Smooth muscle cell (in vitro differentiated cells): ENCODE data around the gene IGFBP1. TPM values are rescaled to one million over a fixed set of nuclear protein-coding genes. Genes with fewer than 3 reads are reported as not detected.

ENCODE experiments used
- DNase-seq: peaks from one replicate; lab custom pipeline; 2025; ENCODE audit not compliant: unreplicated experiment; lab: John Stamatoyannopoulos, UW
- H2AFZ ChIP-seq: fragments of 200-600 bp; sonication (generic); 2 replicates; pipeline ENCODE4 v1.6.0; 2016; ENCODE audit warnings: antibody characterized with exemption, low read depth, mild to moderate bottlenecking
- H3F3A ChIP-seq: fragments of 200-600 bp; sonication (generic); 2 replicates; pipeline ENCODE4 v1.6.0; 2017; ENCODE audit warnings: antibody characterized with exemption, low read depth
- H3K27ac ChIP-seq: fragments of 200-600 bp; sonication (generic); 2 replicates; pipeline ENCODE4 v1.5.1; 2016; ENCODE audit warnings: low read depth, mild to moderate bottlenecking
- H3K27me3 ChIP-seq: fragments of 200-600 bp; sonication (generic); 2 replicates; pipeline ENCODE4 v1.6.1; 2016; ENCODE audit warnings: low read depth, mild to moderate bottlenecking
- H3K36me3 ChIP-seq: fragments of 200-600 bp; sonication (generic); 2 replicates; pipeline ENCODE4 v1.5.1; 2016; ENCODE audit warnings: low read depth
- H3K4me1 ChIP-seq: fragments of 200-600 bp; sonication (generic); 2 replicates; pipeline ENCODE4 v1.5.1; 2016; ENCODE audit warnings: low read depth
- H3K4me2 ChIP-seq: fragments of 200-600 bp; sonication (generic); 2 replicates; pipeline ENCODE4 v1.6.0; 2016; ENCODE audit warnings: mild to moderate bottlenecking
- H3K4me3 ChIP-seq: fragments of 200-600 bp; sonication (generic); 2 replicates; pipeline ENCODE4 v1.5.1; 2016; ENCODE audit warnings: mild to moderate bottlenecking
- H3K79me2 ChIP-seq: fragments of 200-600 bp; sonication (generic); 2 replicates; pipeline ENCODE4 v1.6.0; 2016; ENCODE audit warnings: low read depth, mild to moderate bottlenecking
- H3K9ac ChIP-seq: fragments of 200-600 bp; sonication (generic); 2 replicates; pipeline ENCODE4 v1.6.0; 2016; ENCODE audit warnings: low read depth
- H3K9me3 ChIP-seq: fragments of 200-600 bp; sonication (generic); replicated peaks from 2 replicates; pipeline ENCODE4 v1.5.1; 2016; ENCODE audit warnings: low read depth
- H4K20me1 ChIP-seq: fragments of 200-600 bp; sonication (generic); 2 replicates; pipeline ENCODE4 v1.6.0; 2016; ENCODE audit warnings: low read depth
- WGBS: methylation state at CpG from one replicate; pipeline ENCODE4 v1.1.7; 2016; ENCODE audit warnings: low lambda C conversion rate; 5-methylcytosine and 5-hydroxymethylcytosine counted together
- polyA plus RNA-seq: library from polyadenylated mRNA; unstranded; fragments of >200 nt; fragmentation: Nextera tagmentation; extraction: Ambion mirVana; gene quantifications from 2 replicates; pipeline ENCODE4 v1.2.1, GENCODE V29; 2016
- total RNA-seq: library from RNA; depleted of rRNA; stranded (reverse); fragments of >200 nt; gene quantifications from 2 replicates; pipeline ENCODE4 v1.2.3, GENCODE V29; 2014
- TF ChIP-seq, protein P1 (sequence below): fragments of 200-600 bp; sonication (generic); IDR thresholded peaks from 2 replicates; pipeline ENCODE4 v1.5.1; 2017; ENCODE audit warnings: borderline replicate concordance, mild to moderate bottlenecking, antibody characterized with exemption; ENCODE audit not compliant: insufficient read depth, poor library complexity, severe bottlenecking

Gene IGFBP1
- total and polyA plus RNA-seq, 2 experiments from 2014 or later = not detected

DNA sequence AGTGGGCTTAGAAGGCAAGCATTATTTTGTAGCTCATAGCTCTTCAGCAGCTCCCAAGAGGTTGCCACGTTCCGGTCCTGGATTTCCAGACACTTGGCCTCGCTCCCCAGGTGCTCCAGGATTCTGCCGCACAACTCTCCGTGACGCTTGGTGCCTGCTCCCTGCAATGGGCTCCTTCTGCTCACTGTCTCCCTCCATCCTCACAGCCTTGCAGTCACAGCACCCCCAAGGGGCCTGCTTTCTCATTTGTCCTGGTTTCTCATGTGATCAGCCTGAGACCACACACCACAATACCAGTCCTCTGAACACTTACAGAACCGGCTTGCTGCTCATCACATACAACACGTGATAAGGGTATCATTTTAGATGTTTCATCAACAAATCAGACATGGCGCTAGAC lies 23.0 kb downstream of the IGFBP1 start:
- no peaks in the 10 kb centered on the region for H3K27me3 ChIP-seq
- DNase-seq = no peak
- no peaks in the 10 kb centered on the region for H3K9me3 ChIP-seq
- H4K20me1 ChIP-seq = peaks cover 41% of the 10 kb centered on the region
- no peak overlapping the region for H2AFZ ChIP-seq
- H3K4me1 ChIP-seq = no peaks in the 10 kb centered on the region
- H3K4me3 ChIP-seq = no peak overlapping the region
- H3F3A ChIP-seq = peaks cover 63% of the 10 kb centered on the region
- 58% methylated on average over 9 of the region's 9 CpGs for WGBS
- TF ChIP-seq, protein P1, sequence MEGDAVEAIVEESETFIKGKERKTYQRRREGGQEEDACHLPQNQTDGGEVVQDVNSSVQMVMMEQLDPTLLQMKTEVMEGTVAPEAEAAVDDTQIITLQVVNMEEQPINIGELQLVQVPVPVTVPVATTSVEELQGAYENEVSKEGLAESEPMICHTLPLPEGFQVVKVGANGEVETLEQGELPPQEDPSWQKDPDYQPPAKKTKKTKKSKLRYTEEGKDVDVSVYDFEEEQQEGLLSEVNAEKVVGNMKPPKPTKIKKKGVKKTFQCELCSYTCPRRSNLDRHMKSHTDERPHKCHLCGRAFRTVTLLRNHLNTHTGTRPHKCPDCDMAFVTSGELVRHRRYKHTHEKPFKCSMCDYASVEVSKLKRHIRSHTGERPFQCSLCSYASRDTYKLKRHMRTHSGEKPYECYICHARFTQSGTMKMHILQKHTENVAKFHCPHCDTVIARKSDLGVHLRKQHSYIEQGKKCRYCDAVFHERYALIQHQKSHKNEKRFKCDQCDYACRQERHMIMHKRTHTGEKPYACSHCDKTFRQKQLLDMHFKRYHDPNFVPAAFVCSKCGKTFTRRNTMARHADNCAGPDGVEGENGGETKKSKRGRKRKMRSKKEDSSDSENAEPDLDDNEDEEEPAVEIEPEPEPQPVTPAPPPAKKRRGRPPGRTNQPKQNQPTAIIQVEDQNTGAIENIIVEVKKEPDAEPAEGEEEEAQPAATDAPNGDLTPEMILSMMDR = no peak
- peaks cover 7% of the 10 kb centered on the region for H3K36me3 ChIP-seq
- H3K79me2 ChIP-seq = no peaks in the 10 kb centered on the region
- H3K27ac ChIP-seq = no peak overlapping the region
- H3K9ac ChIP-seq = no peak overlapping the region
- no peak overlapping the region for H3K4me2 ChIP-seq

DNA sequence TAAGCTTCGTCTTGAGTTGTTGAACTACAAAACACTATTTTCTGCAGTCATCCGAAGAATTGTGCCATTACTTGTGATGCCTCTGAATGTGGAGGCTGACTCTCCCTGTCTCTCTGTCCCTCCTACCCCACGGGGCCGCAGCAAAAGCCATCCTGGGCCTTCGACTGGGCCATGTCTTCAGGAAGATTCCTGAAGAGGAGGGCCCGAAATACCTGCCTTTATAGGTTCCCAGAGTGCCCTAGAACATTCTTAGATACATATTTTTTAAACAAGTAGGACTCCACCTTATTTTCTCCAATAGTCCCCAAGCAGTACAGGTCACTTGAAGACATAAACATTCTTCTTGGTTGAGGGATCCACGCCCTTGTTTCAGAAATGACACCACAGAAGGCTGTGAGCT lies 24.7 kb downstream of the IGFBP1 start:
- Histone ChIP-seq H3K79me2 (no peaks in the 10 kb centered on the region), H3K36me3 (peaks cover 7% of the 10 kb centered on the region), H4K20me1 (peaks cover 58% of the 10 kb centered on the region), H3K27me3 (no peaks in the 10 kb centered on the region), H2AFZ (no peak overlapping the region), H3F3A (peaks cover 77% of the 10 kb centered on the region), H3K9me3 (no peaks in the 10 kb centered on the region), H3K9ac (no peak overlapping the region), H3K4me2 (no peak overlapping the region), H3K4me3 (no peak overlapping the region), H3K4me1 (no peaks in the 10 kb centered on the region), H3K27ac (no peak overlapping the region)
- no peak for DNase-seq
- TF ChIP-seq, protein P1 = no peak
- 93% methylated on average over 7 of the region's 7 CpGs for WGBS

DNA sequence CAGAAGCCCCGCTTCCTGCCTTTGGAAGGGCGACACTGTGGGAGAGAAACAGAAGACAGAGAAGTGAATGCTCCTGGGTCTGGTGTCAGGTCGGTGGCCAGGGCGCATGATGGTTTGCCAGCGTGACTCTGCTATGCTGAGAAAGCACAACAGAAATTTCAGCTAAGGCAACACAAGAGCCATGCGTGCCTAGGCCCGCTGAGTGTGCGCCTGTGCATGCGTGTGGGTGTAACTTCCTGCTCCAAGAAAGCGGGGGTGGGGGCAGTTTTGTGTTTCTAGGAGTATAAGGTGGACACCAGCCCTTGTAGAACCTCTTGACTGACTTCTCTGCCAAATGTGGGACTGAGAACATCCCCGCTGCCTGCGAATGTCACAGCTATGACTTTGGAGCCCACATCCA lies 26.6 kb downstream of the IGFBP1 start:
- DNase-seq = no peak
- peaks cover 77% of the 10 kb centered on the region for H4K20me1 ChIP-seq
- H3K27ac ChIP-seq = peak overlapping the region; percentile 3
- WGBS = 90% methylated on average over 12 of the region's 12 CpGs
- no peak overlapping the region for H2AFZ ChIP-seq
- no peak overlapping the region for H3K4me2 ChIP-seq
- no peaks in the 10 kb centered on the region for H3K4me1 ChIP-seq
- peaks cover 91% of the 10 kb centered on the region for H3F3A ChIP-seq
- H3K9ac ChIP-seq = no peak overlapping the region
- H3K9me3 ChIP-seq = no peaks in the 10 kb centered on the region
- H3K79me2 ChIP-seq = peaks cover 16% of the 10 kb centered on the region
- no peak overlapping the region for H3K4me3 ChIP-seq
- TF ChIP-seq, protein P1 = no peak
- no peaks in the 10 kb centered on the region for H3K27me3 ChIP-seq
- H3K36me3 ChIP-seq = peaks cover 7% of the 10 kb centered on the region

DNA sequence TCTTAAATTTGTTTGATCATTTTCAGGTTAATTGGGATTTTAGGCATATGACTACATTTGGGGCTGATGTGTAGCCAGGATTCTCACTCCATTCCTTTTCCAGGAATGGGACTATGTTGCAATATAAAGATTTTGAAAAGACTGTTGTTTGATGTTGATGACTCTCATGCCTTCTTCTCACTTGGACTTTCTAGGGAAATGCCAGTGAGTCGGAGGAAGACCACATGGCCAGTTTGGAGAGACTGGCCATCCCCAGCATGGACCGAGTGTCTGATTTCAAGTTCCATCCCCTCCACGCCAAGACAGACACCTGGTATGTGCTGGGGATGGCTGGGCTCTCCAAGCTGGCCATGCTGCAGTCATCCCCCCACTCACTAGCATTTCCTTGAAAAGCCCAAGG lies 27.3 kb downstream of the IGFBP1 start:
- H3K4me3 ChIP-seq = no peak overlapping the region
- H3K4me2 ChIP-seq = no peak overlapping the region
- H3K79me2 ChIP-seq = peaks cover 23% of the 10 kb centered on the region
- H3K4me1 ChIP-seq = no peaks in the 10 kb centered on the region
- DNase-seq = no peak
- no peaks in the 10 kb centered on the region for H3K27me3 ChIP-seq
- peaks cover 90% of the 10 kb centered on the region for H3F3A ChIP-seq
- H3K27ac ChIP-seq = peak overlapping the region; percentile 27
- peaks cover 84% of the 10 kb centered on the region for H4K20me1 ChIP-seq
- H3K36me3 ChIP-seq = peaks cover 7% of the 10 kb centered on the region
- 68% methylated on average over 3 of the region's 3 CpGs for WGBS
- no peak overlapping the region for H3K9ac ChIP-seq
- no peak overlapping the region for H2AFZ ChIP-seq
- TF ChIP-seq, protein P1 = no peak
- no peaks in the 10 kb centered on the region for H3K9me3 ChIP-seq
